Choroid plexus epithelial cell (primary cell): Measurements from ENCODE around the gene SMIM14.
"Not testable (repeated sequence)": the region's sequence is repeated elsewhere in the genome, so short reads cannot be mapped to it uniquely, and the experiment has no call there.

Source experiments
- DNase-seq: peaks from one replicate; pipeline ENCODE4 v3.0.0-alpha.2; 2010; ENCODE audit warnings: low read depth
- H3K4me3 ChIP-seq: 2 replicates; pipeline ENCODE4 v1.5.1; 2011; ENCODE audit warnings: low read depth, mild to moderate bottlenecking, control low read depth, low read length, moderate library complexity
- CTCF ChIP-seq: conservative IDR thresholded peaks from 2 replicates; pipeline ENCODE4 v1.5.1; 2011; ENCODE audit warnings: low read depth, mild to moderate bottlenecking, control low read depth, inconsistent platforms, low read length, moderate library complexity

SMIM14 gene

GRCh38 chr4:39638354-39639239 is at the start of gene SMIM14:
Gene SMIM14 (minus strand): TSS chr4:39638865. CDS start chr4:39605145, 33,720 bp downstream.
- peak within 1 kb of the TSS; percentile 96 for H3K4me3 ChIP-seq
- DNase-seq: peak; percentile 99
- TF ChIP-seq CTCF: no peak

- DNase-seq: no peak
- no peak for TF ChIP-seq CTCF
- H3K4me3 ChIP-seq: no peak overlapping the region
These were observed 48.3 kb upstream of the SMIM14 start for GRCh38 chr4:39687014-39687413.

GRCh38 chr4:39685990-39686389 is 47.3 kb upstream of the SMIM14 start:
- no peak for TF ChIP-seq CTCF
- no peak for DNase-seq
- no peak overlapping the region for H3K4me3 ChIP-seq

GRCh38 chr4:39682138-39682537 is 43.5 kb upstream of the SMIM14 start:
- H3K4me3 ChIP-seq: no peak overlapping the region
- no peak for DNase-seq
- TF ChIP-seq CTCF: no peak

GRCh38 chr4:39681003-39681402 is 42.3 kb upstream of the SMIM14 start:
- not testable (repeated sequence) for DNase-seq, H3K4me3 ChIP-seq

GRCh38 chr4:39675681-39676080 is 37.0 kb upstream of the SMIM14 start:
- DNase-seq, H3K4me3 ChIP-seq: not testable (repeated sequence)

GRCh38 chr4:39670296-39670695 is 31.6 kb upstream of the SMIM14 start:
- DNase-seq: not testable (repeated sequence)

GRCh38 chr4:39668887-39669286 is 30.2 kb upstream of the SMIM14 start:
- H3K4me3 ChIP-seq: no peak overlapping the region
- no peak for TF ChIP-seq CTCF
- no peak for DNase-seq

More at GRCh38 chr4:39670296-39670695, 31.6 kb upstream of the SMIM14 start:
- not testable (repeated sequence) for H3K4me3 ChIP-seq
